C4-2B (cell line): Measurements from ENCODE around the gene AP3S2.

ENCODE experiments used
- H3K27ac ChIP-seq: fragments of 450-650 bp; 2 replicates; pipeline ENCODE4 v1.5.1; 2017
- CTCF ChIP-seq: fragments of 450-650 bp; conservative IDR thresholded peaks from 2 replicates; pipeline ENCODE4 v1.5.1; 2017; ENCODE audit warnings: mild to moderate bottlenecking
- ZFX ChIP-seq: fragments of 450-650 bp; IDR thresholded peaks from 2 replicates; pipeline ENCODE4 v1.6.1; 2017

AP3S2 gene

GRCh38 chr15:89820666-89821611 is 72.9 kb downstream of the AP3S2 start:
- H3K27ac ChIP-seq, result no peak overlapping the region
- TF ChIP-seq ZFX (no peak), CTCF (no peak)

GRCh38 chr15:89818287-89818686 is 75.5 kb downstream of the AP3S2 start:
- no peak overlapping the region for H3K27ac ChIP-seq
- TF ChIP-seq ZFX (no peak), CTCF (no peak)

- peak overlapping the region; percentile 22 for H3K27ac ChIP-seq
Measured at GRCh38 chr15:89817701-89818280, 76.0 kb downstream of the AP3S2 start.

GRCh38 chr15:89815769-89816168 is 78.0 kb downstream of the AP3S2 start:
- no peak for TF ChIP-seq ZFX
- TF ChIP-seq CTCF, result no peak
- H3K27ac ChIP-seq, result no peak overlapping the region

More at GRCh38 chr15:89817701-89818280, 76.0 kb downstream of the AP3S2 start:
- TF ChIP-seq ZFX, result no peak
- TF ChIP-seq CTCF, result no peak

- no peak for TF ChIP-seq ZFX
- no peak for TF ChIP-seq CTCF
- no peak overlapping the region for H3K27ac ChIP-seq
Measured at GRCh38 chr15:89814112-89814742, 79.6 kb downstream of the AP3S2 start.

- TF ChIP-seq ZFX, result no peak
- TF ChIP-seq CTCF, result no peak
- peak overlapping the region; percentile 55; the same call in 1 of the 2 replicates for H3K27ac ChIP-seq
Measured at GRCh38 chr15:89813381-89814111, 80.2 kb downstream of the AP3S2 start.
